HEK293 (cell line): Measurements from ENCODE around the gene MVB12B.

Source experiments
- CTCF ChIA-PET: fragments of 350-600 bp; formaldehyde crosslinking; extraction: SDS; loops from one replicate; lab custom pipeline; 2021; ENCODE audit warnings: antibody characterized with exemption; lab: Yijun Ruan, JAX
- POLR2A ChIA-PET: fragments of 300-600 bp; formaldehyde crosslinking; extraction: SDS; loops from one replicate; lab custom pipeline; 2020; ENCODE audit warnings: antibody characterized with exemption, inconsistent platforms; lab: Yijun Ruan, JAX
- H3K27ac ChIP-seq: fragments of 200-500 bp; sonication (Bioruptor generic); 2 replicates; pipeline ENCODE4 v1.5.1; 2014; ENCODE audit warnings: low read depth, low read length, control low read depth, inconsistent platforms; ENCODE audit errors: extremely low read depth
- H3K36me3 ChIP-seq, 2 experiments: fragments of 200-500 bp in 1 of 2; sonication (Bioruptor generic) in 1 of 2; 1 replicate in 1 of 2; 2 replicates in 1 of 2; pipeline ENCODE4 v1.5.1; 2014 to 2017; ENCODE audit warnings: inconsistent platforms in 2 of 2, low read length in 2 of 2; ENCODE audit not compliant: control insufficient read depth in 2 of 2, insufficient read depth in 1 of 2
- H3K4me1 ChIP-seq: fragments of 200-500 bp; sonication (Bioruptor generic); 2 replicates; pipeline ENCODE4 v1.5.1; 2014; ENCODE audit warnings: mild to moderate bottlenecking, low read length, inconsistent platforms; ENCODE audit not compliant: control insufficient read depth, insufficient read depth
- H3K4me3 ChIP-seq: 2 replicates; pipeline ENCODE4 v1.5.1; 2011; ENCODE audit warnings: low read depth, mild to moderate bottlenecking, control low read depth, low read length, moderate library complexity
- H3K9me3 ChIP-seq: fragments of 200-500 bp; sonication (Bioruptor generic); 2 replicates; pipeline ENCODE4 v1.5.1; 2014; ENCODE audit warnings: low read depth, low read length, inconsistent platforms; ENCODE audit not compliant: control insufficient read depth, insufficient read depth
- BCL6B ChIP-seq: fragments of 450-650 bp; formaldehyde crosslinking; IDR thresholded peaks from 2 replicates; pipeline ENCODE4 v1.5.1; 2017; ENCODE audit warnings: missing biosample characterization, missing genetic modification characterization
- GLIS2 ChIP-seq: fragments of 450-650 bp; formaldehyde crosslinking; IDR thresholded peaks from 2 replicates; pipeline ENCODE4 v1.5.1; 2016; ENCODE audit warnings: missing biosample characterization, missing genetic modification characterization
- SALL2 ChIP-seq: fragments of 450-650 bp; formaldehyde crosslinking; IDR thresholded peaks from 2 replicates; pipeline ENCODE4 v1.5.0; 2017; ENCODE audit warnings: missing biosample characterization, mild to moderate bottlenecking, missing genetic modification characterization, borderline replicate concordance
- SCRT1 ChIP-seq: fragments of 450-650 bp; formaldehyde crosslinking; IDR thresholded peaks from 2 replicates; pipeline ENCODE4 v1.5.1; 2016; ENCODE audit warnings: missing biosample characterization, missing genetic modification characterization, borderline replicate concordance
- TCF7L2 ChIP-seq: IDR thresholded peaks from 2 replicates; pipeline ENCODE4 v1.6.1; 2011; ENCODE audit warnings: low read depth, mild to moderate bottlenecking, inconsistent platforms, low read length, moderate library complexity, borderline replicate concordance
- TRIM28 ChIP-seq: IDR thresholded peaks from 2 replicates; pipeline ENCODE4 v1.6.1; 2011; ENCODE audit warnings: low read length, control low read depth, borderline replicate concordance
- YY1 ChIP-seq: fragments of 450-650 bp; formaldehyde crosslinking; IDR thresholded peaks from 2 replicates; pipeline ENCODE4 v1.5.1; 2018; ENCODE audit warnings: missing biosample characterization, missing genetic modification characterization
- YY2 ChIP-seq: fragments of 450-650 bp; formaldehyde crosslinking; IDR thresholded peaks from 2 replicates; pipeline ENCODE4 v1.5.1; 2016; ENCODE audit warnings: missing biosample characterization, missing genetic modification characterization
- ZEB2 ChIP-seq: fragments of 450-650 bp; formaldehyde crosslinking; IDR thresholded peaks from 2 replicates; pipeline ENCODE4 v1.5.1; 2016; ENCODE audit warnings: missing biosample characterization, missing genetic modification characterization
- ZFP37 ChIP-seq: fragments of 450-650 bp; formaldehyde crosslinking; IDR thresholded peaks from 2 replicates; pipeline ENCODE4 v1.5.1; 2016; ENCODE audit warnings: missing biosample characterization, missing genetic modification characterization
- ZIC2 ChIP-seq: fragments of 450-650 bp; formaldehyde crosslinking; IDR thresholded peaks from 2 replicates; pipeline ENCODE4 v1.5.1; 2016; ENCODE audit warnings: missing biosample characterization, missing genetic modification characterization
- ZNF112 ChIP-seq: fragments of 450-650 bp; formaldehyde crosslinking; IDR thresholded peaks from 2 replicates; pipeline ENCODE4 v1.5.0; 2017; ENCODE audit warnings: missing biosample characterization, missing genetic modification characterization
- ZNF140 ChIP-seq: fragments of 450-650 bp; formaldehyde crosslinking; IDR thresholded peaks from 2 replicates; pipeline ENCODE4 v1.5.1; 2016; ENCODE audit warnings: missing biosample characterization, missing genetic modification characterization
- ZNF155 ChIP-seq: fragments of 450-650 bp; formaldehyde crosslinking; IDR thresholded peaks from 2 replicates; pipeline ENCODE4 v1.5.1; 2016; ENCODE audit warnings: missing biosample characterization, missing genetic modification characterization
- ZNF175 ChIP-seq: fragments of 450-650 bp; formaldehyde crosslinking; IDR thresholded peaks from 2 replicates; pipeline ENCODE4 v1.5.1; 2016; ENCODE audit warnings: missing biosample characterization, missing genetic modification characterization
- ZNF202 ChIP-seq: fragments of 450-650 bp; formaldehyde crosslinking; IDR thresholded peaks from 2 replicates; pipeline ENCODE4 v1.5.1; 2016; ENCODE audit warnings: missing biosample characterization, missing genetic modification characterization, borderline replicate concordance
- ZNF23 ChIP-seq: fragments of 450-650 bp; formaldehyde crosslinking; IDR thresholded peaks from 2 replicates; pipeline ENCODE4 v1.5.1; 2016; ENCODE audit warnings: missing biosample characterization, missing genetic modification characterization, borderline replicate concordance
- ZNF292 ChIP-seq: fragments of 450-650 bp; formaldehyde crosslinking; IDR thresholded peaks from 2 replicates; pipeline ENCODE4 v1.5.1; 2016; ENCODE audit warnings: low read depth, missing biosample characterization, missing genetic modification characterization, borderline replicate concordance
- ZNF311 ChIP-seq: fragments of 450-650 bp; formaldehyde crosslinking; IDR thresholded peaks from 2 replicates; pipeline ENCODE4 v1.5.1; 2017; ENCODE audit warnings: missing biosample characterization, missing genetic modification characterization, borderline replicate concordance
- ZNF335 ChIP-seq: fragments of 450-650 bp; formaldehyde crosslinking; conservative IDR thresholded peaks from 2 replicates; pipeline ENCODE4 v1.5.1; 2016; ENCODE audit warnings: missing biosample characterization, missing genetic modification characterization
- ZNF426 ChIP-seq: fragments of 450-650 bp; formaldehyde crosslinking; IDR thresholded peaks from 2 replicates; pipeline ENCODE4 v1.5.1; 2017; ENCODE audit warnings: missing biosample characterization, missing genetic modification characterization, mild to moderate bottlenecking, inconsistent platforms, moderate library complexity
- ZNF488 ChIP-seq: fragments of 450-650 bp; formaldehyde crosslinking; IDR thresholded peaks from 2 replicates; pipeline ENCODE4 v1.5.1; 2016; ENCODE audit warnings: missing biosample characterization, missing genetic modification characterization
- ZNF521 ChIP-seq: fragments of 450-650 bp; formaldehyde crosslinking; IDR thresholded peaks from 2 replicates; pipeline ENCODE4 v1.5.1; 2017; ENCODE audit warnings: missing biosample characterization, mild to moderate bottlenecking, missing genetic modification characterization
- ZNF530 ChIP-seq: fragments of 450-650 bp; formaldehyde crosslinking; IDR thresholded peaks from 2 replicates; pipeline ENCODE4 v1.5.1; 2016; ENCODE audit warnings: low read depth, missing biosample characterization, missing genetic modification characterization
- ZNF544 ChIP-seq: fragments of 450-650 bp; formaldehyde crosslinking; IDR thresholded peaks from 2 replicates; pipeline ENCODE4 v1.5.0; 2017; ENCODE audit warnings: missing biosample characterization, missing genetic modification characterization
- ZNF558 ChIP-seq: fragments of 450-650 bp; formaldehyde crosslinking; IDR thresholded peaks from 2 replicates; pipeline ENCODE4 v1.5.1; 2016; ENCODE audit warnings: missing biosample characterization, missing genetic modification characterization
- ZNF747 ChIP-seq: fragments of 450-650 bp; formaldehyde crosslinking; IDR thresholded peaks from 2 replicates; pipeline ENCODE4 v1.5.1; 2016; ENCODE audit warnings: missing biosample characterization, missing genetic modification characterization
- ZNF792 ChIP-seq: fragments of 450-650 bp; formaldehyde crosslinking; IDR thresholded peaks from 2 replicates; pipeline ENCODE4 v1.5.1; 2016; ENCODE audit warnings: missing biosample characterization, missing genetic modification characterization
- ZNF843 ChIP-seq: fragments of 450-650 bp; formaldehyde crosslinking; IDR thresholded peaks from 2 replicates; pipeline ENCODE4 v1.5.1; 2016; ENCODE audit warnings: missing biosample characterization, missing genetic modification characterization

MVB12B gene

GRCh38 chr9:126442636-126443035 is 116.0 kb downstream of the MVB12B start (continued):
- TF ChIP-seq ZNF488 (tag by site-specific recombination) (no peak), ZNF292 (tag by site-specific recombination) (no peak), ZNF311 (tag by site-specific recombination) (no peak)

- no peak overlapping the region for H3K27ac ChIP-seq
- no peaks in the 10 kb centered on the region for H3K4me1 ChIP-seq
- no peak overlapping the region for H3K4me3 ChIP-seq
- H3K9me3 ChIP-seq, result no peaks in the 10 kb centered on the region
- ChIA-PET CTCF (interaction anchor here (0.6 to 3.9 kb wide), 4 partner anchors 44 to 141 kb away, joined by 3 to 13 read pairs (median 4); no protein-coding TSS in a partner anchor), POLR2A (interaction anchor here (0.5 to 0.6 kb wide), 2 partner anchors 39 to 744 kb away, joined by 3 to 8 read pairs; no protein-coding TSS in a partner anchor)
- no peak for TF ChIP-seq ZNF747 (tag by site-specific recombination)
- TF ChIP-seq SCRT1 (tag by site-specific recombination), result no peak
- H3K36me3 ChIP-seq, result peaks cover 0 to 4% of the 10 kb centered on the region in 2 experiments; a peak in 1 of 3 replicates
These were observed 116.5 kb downstream of the MVB12B start for GRCh38 chr9:126443144-126443543.

- CTCF ChIA-PET, result interaction anchor here (1.3 kb wide), 1 partner anchor 43 kb away, joined by 4 read pairs; no protein-coding TSS in a partner anchor
- no peaks in the 10 kb centered on the region for H3K9me3 ChIP-seq
- TF ChIP-seq ZNF426, result no peak
- TF ChIP-seq ZNF544 (tag by site-specific recombination), result no peak
- no peak for TF ChIP-seq ZNF558 (tag by site-specific recombination)
- no peak for TF ChIP-seq ZNF792 (tag by site-specific recombination)
- no peak for TF ChIP-seq ZFP37 (tag by site-specific recombination)
- no peak for TF ChIP-seq ZNF155 (tag by site-specific recombination)
- no peak for TF ChIP-seq ZIC2 (tag by site-specific recombination)
- no peak for TF ChIP-seq YY1 (tag by site-specific recombination)
- no peak for TF ChIP-seq ZNF23 (tag by site-specific recombination)
- no peak for TF ChIP-seq ZNF175
- H3K27ac ChIP-seq, result no peak overlapping the region
- no peak overlapping the region for H3K4me3 ChIP-seq
- POLR2A ChIA-PET, result interaction anchor here (0.9 kb wide), 1 partner anchor 15 kb away, joined by 3 read pairs; no protein-coding TSS in a partner anchor
- H3K36me3 ChIP-seq, result peaks cover 0 to 5% of the 10 kb centered on the region in 2 experiments; a peak in 1 of 3 replicates
- H3K4me1 ChIP-seq, result no peaks in the 10 kb centered on the region
These were observed 121.5 kb downstream of the MVB12B start for GRCh38 chr9:126448136-126448535.

- no peak for TF ChIP-seq BCL6B (tag by site-specific recombination)
- no peak for TF ChIP-seq ZNF335
- no peak for TF ChIP-seq ZNF140 (tag by site-specific recombination)
- TF ChIP-seq TCF7L2, result no peak
- no peak for TF ChIP-seq ZNF202 (tag by site-specific recombination)
- no peak for TF ChIP-seq ZEB2
- TF ChIP-seq TRIM28, result no peak
- no peak for TF ChIP-seq GLIS2 (tag by site-specific recombination)
- TF ChIP-seq ZNF843 (tag by site-specific recombination), result no peak
- no peak for TF ChIP-seq ZNF521
- no peak for TF ChIP-seq ZNF112 (tag by site-specific recombination)
- TF ChIP-seq YY2 (tag by site-specific recombination), result no peak
- no peak for TF ChIP-seq ZNF530 (tag by site-specific recombination)
- TF ChIP-seq SALL2 (tag by site-specific recombination), result no peak
- H3K36me3 ChIP-seq, result peaks cover 0 to 8% of the 10 kb centered on the region in 2 experiments; a peak in 1 of 3 replicates
- H3K4me1 ChIP-seq, result no peaks in the 10 kb centered on the region
- ChIA-PET POLR2A (interaction anchor here (0.9 kb wide), 1 partner anchor 14 kb away, joined by 3 read pairs; no protein-coding TSS in a partner anchor), CTCF (no interaction called here)
- no peak overlapping the region for H3K27ac ChIP-seq
- no peak overlapping the region for H3K4me3 ChIP-seq
- H3K9me3 ChIP-seq, result no peaks in the 10 kb centered on the region
These were observed 122.4 kb downstream of the MVB12B start for GRCh38 chr9:126448865-126449577.
